Stimulated activated CD8-positive, alpha-beta memory T cell treated with anti-CD3 and anti-CD28 coated beads, Interleukin-7, amount 100 ng/mL, for 1 hour (primary cell): Measurements from ENCODE around the gene PRRC2C.
"Not testable (repeated sequence)": the region's sequence is repeated elsewhere in the genome, so short reads cannot be mapped to it uniquely, and the experiment has no call there.

Experiments
- DNase-seq, 2 donors: peaks; one replicate each; pipeline ENCODE4 v3.0.0-alpha.2; 2020; ENCODE audit warnings: low read depth in 2 of 2

The PRRC2C gene

DNA sequence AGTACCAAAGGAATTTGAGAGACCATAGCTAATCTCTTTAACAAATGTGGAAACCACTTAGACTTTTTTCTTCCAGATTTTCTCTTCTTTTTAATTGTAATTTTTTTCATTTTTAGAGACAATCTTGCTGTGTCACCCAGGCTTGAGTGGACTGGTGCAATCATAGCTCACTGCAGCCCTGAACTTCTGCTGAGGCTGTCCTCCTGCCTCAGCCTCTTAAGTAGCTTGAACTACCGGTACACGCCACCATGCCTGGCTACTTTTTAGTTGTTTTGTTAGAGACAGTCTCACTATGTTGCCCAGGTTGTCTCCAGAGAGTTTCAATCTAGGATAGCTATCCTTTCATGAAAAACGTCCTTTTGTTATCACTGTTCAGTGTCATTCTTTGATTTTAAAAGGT lies 15.0 kb downstream of the PRRC2C start:
- DNase-seq: no peak

DNA sequence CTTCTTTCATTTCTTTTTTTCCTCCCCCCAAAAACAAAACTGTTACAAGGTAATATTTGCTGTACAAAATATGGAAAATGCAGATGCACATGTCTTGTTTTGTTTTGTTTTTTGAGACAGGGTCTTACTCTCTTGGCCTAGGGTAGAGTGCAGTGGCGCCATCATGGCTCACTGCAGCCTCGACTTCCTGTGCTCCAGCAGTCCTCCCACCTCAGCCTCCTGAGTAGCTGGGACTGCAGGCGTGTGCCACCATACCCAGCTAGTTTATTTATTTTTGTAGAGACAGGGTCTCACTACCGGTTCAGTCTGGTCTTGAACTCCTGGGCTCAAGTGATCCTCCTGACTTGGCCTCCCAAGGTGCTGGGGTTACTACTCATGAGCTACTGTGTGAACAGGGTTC lies 15.5 kb downstream of the PRRC2C start:
- no peak for DNase-seq

- DNase-seq: no peak
These were observed 16.1 kb downstream of the PRRC2C start for GRCh38 chr1:171501305-171502024.

GRCh38 chr1:171506525-171507304 lies 21.4 kb downstream of the PRRC2C start:
- no peak for DNase-seq

GRCh38 chr1:171507435-171507834 lies 22.1 kb downstream of the PRRC2C start:
- DNase-seq: no peak

- no peak for DNase-seq
These were observed 23.9 kb downstream of the PRRC2C start for GRCh38 chr1:171509191-171509590.

GRCh38 chr1:171513743-171514142 lies 28.4 kb downstream of the PRRC2C start:
- no peak for DNase-seq

GRCh38 chr1:171515299-171515698 lies 30.0 kb downstream of the PRRC2C start:
- no peak for DNase-seq

DNA sequence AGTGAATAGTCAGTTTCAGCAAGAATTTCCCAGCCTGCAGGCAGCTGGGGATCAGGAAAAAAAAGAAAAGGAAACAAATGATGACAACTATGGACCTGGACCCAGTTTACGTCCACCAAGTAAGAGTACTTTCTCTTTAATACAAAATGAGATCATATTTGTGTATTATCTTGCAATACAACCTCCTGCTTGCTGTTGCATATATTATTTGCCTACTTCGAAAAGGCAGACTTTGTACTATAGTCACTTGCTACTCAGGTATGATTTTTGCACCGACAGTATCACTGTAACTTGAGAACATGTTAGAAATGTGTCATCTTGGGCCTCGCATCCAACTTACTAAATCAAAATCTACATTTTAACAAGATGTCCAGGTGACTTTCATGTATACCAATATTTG lies 30.4 kb downstream of the PRRC2C start:
- no peak for DNase-seq

DNA sequence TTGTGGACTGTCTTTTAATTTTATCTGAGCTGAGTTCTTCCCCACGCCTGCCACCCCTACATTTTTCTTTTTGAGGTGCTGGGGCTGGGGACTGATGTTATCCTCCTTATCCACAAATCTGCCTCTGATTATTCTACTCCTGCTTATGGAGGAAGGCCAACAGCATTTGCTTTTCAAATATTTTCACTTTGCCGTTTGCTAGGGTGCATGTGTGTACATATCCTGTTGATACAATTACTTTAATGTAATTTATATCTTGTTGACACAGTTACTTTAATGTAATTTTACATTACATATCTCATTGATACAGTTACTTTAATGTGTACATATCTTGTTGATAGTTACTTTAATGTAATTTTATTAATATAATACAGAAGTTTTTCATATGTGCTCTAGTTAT lies 36.2 kb downstream of the PRRC2C start:
- DNase-seq: no peak

GRCh38 chr1:171530676-171531075 lies 45.3 kb downstream of the PRRC2C start:
- no peak for DNase-seq

- DNase-seq: no peak
These were observed 47.2 kb downstream of the PRRC2C start for GRCh38 chr1:171532520-171532919.

- DNase-seq: no peak
These were observed 60.2 kb downstream of the PRRC2C start for GRCh38 chr1:171545523-171545922.

DNA sequence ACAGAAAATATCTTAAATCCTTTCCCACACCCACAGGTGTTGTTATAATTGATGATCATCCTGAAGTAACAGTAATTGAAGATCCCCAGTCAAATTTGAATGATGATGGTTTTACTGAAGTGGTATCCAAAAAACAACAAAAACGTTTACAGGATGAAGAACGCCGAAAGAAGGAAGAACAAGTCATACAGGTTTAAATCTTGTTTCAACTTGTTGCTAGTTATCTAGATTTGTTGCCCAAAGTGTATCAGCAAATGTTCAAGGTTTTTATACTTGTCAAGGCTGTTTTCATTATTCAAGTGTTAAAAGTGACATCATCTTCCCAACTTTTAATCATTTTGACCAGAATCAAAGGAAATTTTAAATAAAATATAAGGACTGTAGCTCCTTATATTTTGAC lies 64.7 kb downstream of the PRRC2C start:
- DNase-seq: no peak

DNA sequence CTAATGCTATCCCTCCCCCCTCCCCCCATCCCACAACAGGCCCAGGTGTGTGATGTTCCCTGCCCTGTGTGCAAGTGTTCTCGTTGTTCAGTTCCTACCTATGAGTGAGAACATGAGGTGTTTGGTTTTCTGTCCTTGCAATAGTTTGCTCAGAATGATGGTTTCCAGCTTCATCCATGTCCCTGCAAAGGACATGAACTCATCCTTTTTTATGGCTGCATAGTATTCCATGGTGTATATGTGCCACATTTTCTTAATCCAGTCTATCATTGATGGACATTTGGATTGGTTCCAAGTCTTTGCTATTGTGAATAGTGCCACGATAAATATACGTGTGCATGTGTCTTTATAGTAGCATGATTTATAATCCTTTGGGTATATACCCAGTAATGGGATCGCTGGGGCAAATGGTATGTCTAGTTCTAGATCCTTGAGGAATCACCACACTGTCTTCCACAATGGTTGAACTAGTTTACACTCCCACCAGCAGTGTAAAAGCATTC lies 65.3 kb downstream of the PRRC2C start:
- DNase-seq: not testable (repeated sequence)

DNA sequence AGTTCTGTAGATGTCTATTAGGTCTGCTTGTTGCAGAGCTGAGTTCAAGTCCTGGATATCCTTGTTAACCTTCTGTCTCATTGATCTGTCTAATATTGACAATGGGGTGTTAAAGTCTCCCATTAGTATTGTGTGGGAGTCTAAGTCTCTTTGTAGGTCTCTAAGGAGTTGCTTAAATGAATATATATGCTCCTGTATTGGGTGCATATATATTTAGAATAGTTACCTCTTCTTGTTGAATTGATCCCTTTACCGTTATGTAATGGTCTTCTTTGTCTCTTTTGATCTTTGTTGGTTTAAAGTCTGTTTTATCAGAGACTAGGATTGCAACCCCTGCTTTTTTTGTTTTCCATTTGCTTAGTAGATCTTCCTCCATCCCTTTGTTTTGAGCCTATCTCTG lies 68.6 kb downstream of the PRRC2C start:
- not testable (repeated sequence) for DNase-seq

DNA sequence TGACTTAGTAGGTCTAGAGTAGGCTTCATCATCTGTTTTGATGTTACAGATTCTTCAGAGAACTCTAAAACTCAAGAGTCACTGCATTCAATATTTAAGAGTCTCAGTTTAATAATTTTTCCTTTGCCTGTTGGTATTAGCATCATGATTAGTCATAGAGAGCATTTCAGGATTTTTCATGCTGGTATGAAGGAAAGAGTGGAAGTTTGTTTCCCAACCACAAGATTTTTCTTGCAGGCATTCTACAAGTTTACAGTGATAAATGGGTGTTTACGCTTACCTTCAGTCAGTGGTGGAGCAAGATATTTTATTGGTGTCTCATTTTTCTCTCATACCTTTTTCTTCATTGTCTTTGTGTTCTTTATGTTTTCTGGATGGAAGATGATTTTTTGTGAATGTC lies 78.3 kb downstream of the PRRC2C start:
- no peak for DNase-seq

DNA sequence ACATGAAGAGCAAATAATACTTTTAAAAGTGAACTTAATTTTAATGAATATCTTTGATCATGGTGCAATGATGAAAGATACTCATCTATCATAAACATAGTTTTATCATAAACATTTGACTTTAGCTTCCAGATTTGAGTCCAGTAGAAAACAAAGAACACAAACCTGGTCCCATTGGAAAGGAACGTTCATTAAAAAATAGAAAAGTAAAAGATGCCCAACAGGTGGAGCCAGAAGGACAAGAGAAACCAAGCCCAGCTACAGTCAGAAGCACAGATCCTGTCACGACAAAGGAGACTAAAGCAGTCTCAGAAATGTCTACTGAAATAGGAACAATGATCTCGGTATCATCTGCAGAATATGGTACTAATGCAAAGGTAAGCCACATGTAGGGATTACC lies 81.1 kb downstream of the PRRC2C start:
- no peak for DNase-seq

DNA sequence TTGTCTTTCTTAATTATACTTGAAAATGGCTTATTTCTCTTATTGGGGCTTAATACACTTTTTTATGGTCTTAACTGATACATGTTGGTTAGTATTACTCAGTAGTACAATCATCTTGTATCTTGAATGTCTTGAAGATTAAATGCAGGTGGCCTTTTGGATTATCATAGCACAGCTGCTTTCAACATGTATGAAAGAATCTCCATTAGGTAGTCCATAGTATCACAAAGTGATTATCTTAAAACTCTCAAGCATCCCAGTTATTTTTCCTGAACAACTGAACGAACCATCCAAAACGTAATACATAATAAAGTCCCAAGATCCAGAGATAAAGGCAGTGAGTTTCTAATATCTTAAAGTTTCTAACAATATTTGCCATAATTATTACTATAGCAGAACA lies 85.0 kb downstream of the PRRC2C start:
- DNase-seq: no peak

DNA sequence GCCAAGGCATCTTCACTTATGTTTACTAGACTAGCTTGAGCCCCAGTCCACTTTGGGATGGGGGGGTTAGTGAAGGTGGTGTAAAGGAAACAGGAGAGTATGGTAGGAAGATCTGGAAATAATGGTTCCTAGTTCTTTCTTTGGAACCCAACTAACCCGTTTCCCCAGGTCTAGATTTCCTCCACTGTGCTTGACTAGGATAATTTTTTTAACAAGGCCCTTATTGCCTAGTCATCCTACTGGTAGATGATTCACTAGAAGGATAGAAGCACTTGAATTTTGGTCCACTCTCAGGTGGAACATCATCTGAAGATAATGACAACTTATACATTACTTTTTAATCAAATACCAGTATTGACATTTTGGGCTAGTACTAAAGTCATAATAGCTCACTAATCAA lies 90.8 kb downstream of the PRRC2C start:
- DNase-seq: no peak

- no peak for DNase-seq
These were observed 95.9 kb downstream of the PRRC2C start for GRCh38 chr1:171581226-171581625.

GRCh38 chr1:171581766-171582165 lies 96.4 kb downstream of the PRRC2C start:
- DNase-seq: no peak

GRCh38 chr1:171582589-171582988 lies 97.3 kb downstream of the PRRC2C start:
- DNase-seq: no peak
